WTC11 (cell line): ENCODE measurements around the gene ANXA9.

ENCODE experiments used
- AR ChIP-seq: fragments of 250-450 bp; sonication (Bioruptor Pico); IDR thresholded peaks from 2 replicates; pipeline ENCODE4 v1.9.0; 2021; ENCODE audit warnings: mild to moderate bottlenecking
- ATF6 ChIP-seq: sonication (generic); formaldehyde crosslinking; IDR thresholded peaks from 2 replicates; pipeline ENCODE4 v1.8.1; 2023; ENCODE audit warnings: mild to moderate bottlenecking, missing genetic modification reagents
- CBFB ChIP-seq: sonication (generic); formaldehyde crosslinking; IDR thresholded peaks from 2 replicates; pipeline ENCODE4 v1.8.1; 2022; ENCODE audit warnings: mild to moderate bottlenecking, low read depth, missing genetic modification reagents
- CTCF ChIP-seq: fragments of 200-600 bp; IDR thresholded peaks from 2 replicates; pipeline ENCODE4 v1.8.0; 2022; ENCODE audit warnings: antibody characterized with exemption
- E2F4 ChIP-seq: sonication (generic); formaldehyde crosslinking; IDR thresholded peaks from 2 replicates; pipeline ENCODE4 v1.8.1; 2022; ENCODE audit warnings: low read depth, mild to moderate bottlenecking, moderate library complexity, missing genetic modification reagents, borderline replicate concordance
- E2F5 ChIP-seq: sonication (generic); formaldehyde crosslinking; IDR thresholded peaks from 2 replicates; pipeline ENCODE4 v1.8.1; 2022; ENCODE audit warnings: mild to moderate bottlenecking, moderate library complexity, missing genetic modification reagents
- GABPB1 ChIP-seq: sonication (generic); formaldehyde crosslinking; IDR thresholded peaks from 2 replicates; pipeline ENCODE4 v1.8.1; 2023; ENCODE audit warnings: mild to moderate bottlenecking, missing genetic modification reagents
- HMGXB4 ChIP-seq: sonication (generic); formaldehyde crosslinking; IDR thresholded peaks from 2 replicates; pipeline ENCODE4 v1.8.1; 2023; ENCODE audit warnings: mild to moderate bottlenecking, moderate library complexity, missing genetic modification reagents
- MAX ChIP-seq: sonication (generic); formaldehyde crosslinking; IDR thresholded peaks from 2 replicates; pipeline ENCODE4 v1.8.0; 2022; ENCODE audit warnings: mild to moderate bottlenecking, missing genetic modification reagents
- MYBL2 ChIP-seq: sonication (generic); formaldehyde crosslinking; IDR thresholded peaks from 2 replicates; pipeline ENCODE4 v1.8.1; 2023; ENCODE audit warnings: mild to moderate bottlenecking, moderate library complexity, missing genetic modification reagents
- SP1 ChIP-seq: sonication (generic); formaldehyde crosslinking; conservative IDR thresholded peaks from 2 replicates; pipeline ENCODE4 v1.8.1; 2022; ENCODE audit warnings: missing genetic modification reagents
- TP53 ChIP-seq: sonication (generic); formaldehyde crosslinking; IDR thresholded peaks from 2 replicates; pipeline ENCODE4 v1.8.1; 2023; ENCODE audit warnings: mild to moderate bottlenecking, missing genetic modification reagents
- USF1 ChIP-seq: sonication (generic); formaldehyde crosslinking; IDR thresholded peaks from 2 replicates; pipeline ENCODE4 v1.8.0; 2022; ENCODE audit warnings: mild to moderate bottlenecking, missing genetic modification reagents
- ZNF263 ChIP-seq: sonication (generic); formaldehyde crosslinking; IDR thresholded peaks from 2 replicates; pipeline ENCODE4 v1.8.1; 2022; ENCODE audit warnings: low read depth, mild to moderate bottlenecking, moderate library complexity, missing genetic modification reagents

- no peak for TF ChIP-seq TP53 (CRISPR knock-in tag)
- no peak for TF ChIP-seq MYBL2
- no peak for TF ChIP-seq CTCF
- no peak for TF ChIP-seq GABPB1 (CRISPR knock-in tag)
- no peak for TF ChIP-seq ATF6 (CRISPR knock-in tag)
- no peak for TF ChIP-seq E2F4 (CRISPR knock-in tag)
- no peak for TF ChIP-seq USF1 (CRISPR knock-in tag)
- TF ChIP-seq E2F5 (CRISPR knock-in tag): no peak
- no peak for TF ChIP-seq HMGXB4
- TF ChIP-seq ZNF263 (CRISPR knock-in tag): no peak
- no peak for TF ChIP-seq MAX (CRISPR knock-in tag)
- no peak for TF ChIP-seq SP1 (CRISPR knock-in tag)
- TF ChIP-seq CBFB (CRISPR knock-in tag): no peak
- no peak for TF ChIP-seq AR (CRISPR knock-in tag)
These were observed 17.1 kb downstream of the ANXA9 start for GRCh38 chr1:150999051-150999674.
